Cerebellar cortex (tissue), 1 donor: Measurements from ENCODE around the gene SMIM27.
A peak's percentile ranks its signal among the peaks of the same experiment; 100 is the strongest.

ENCODE experiments used
- DNase-seq: peaks from one replicate; pipeline ENCODE4 v3.0.0-alpha.2; 2015; ENCODE audit warnings: low spot score

SMIM27 gene

GRCh38 chr9:32558408-32558934 is 6.3 kb downstream of the SMIM27 start:
- no peak for DNase-seq

DNA sequence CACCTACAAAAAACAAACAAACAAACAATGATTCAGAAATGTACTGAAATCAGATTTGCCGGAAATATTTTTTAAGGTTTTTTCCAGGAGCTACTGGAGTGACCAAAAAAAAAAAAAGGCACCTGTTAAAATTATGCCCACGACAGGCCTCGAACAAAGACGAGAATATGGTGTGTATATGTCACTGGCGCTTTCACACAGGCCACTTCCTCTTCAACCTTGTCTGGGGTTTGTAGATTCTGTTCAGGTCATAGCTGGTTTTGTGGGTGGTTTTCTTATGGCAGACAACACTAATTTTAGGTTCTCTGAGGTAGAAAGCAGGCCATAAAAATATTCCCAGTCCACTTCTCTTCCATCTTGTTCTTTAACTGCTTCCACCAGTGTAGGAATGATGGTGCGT is 13.8 kb downstream of the SMIM27 start:
- DNase-seq: no peak

DNA sequence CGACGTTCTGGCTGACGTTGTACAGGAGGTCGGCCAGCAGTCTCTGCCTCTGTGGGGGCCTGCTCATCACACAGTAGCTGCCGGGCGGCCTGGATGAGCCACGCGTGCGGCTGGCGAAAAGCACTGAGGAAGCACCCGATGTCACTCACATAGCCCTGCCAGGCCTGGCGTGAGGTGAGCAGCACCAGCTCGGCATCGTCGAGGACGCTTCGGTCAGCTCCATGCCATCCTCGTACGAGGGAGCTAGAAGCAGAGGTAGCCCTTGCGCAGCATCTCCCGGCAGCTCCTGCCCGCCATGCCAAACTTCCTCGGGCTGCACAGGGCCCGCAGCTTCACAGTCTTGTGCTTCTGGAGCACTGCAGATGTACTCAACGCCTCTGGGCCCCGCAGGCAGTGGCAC is 14.6 kb downstream of the SMIM27 start:
- no peak for DNase-seq

DNA sequence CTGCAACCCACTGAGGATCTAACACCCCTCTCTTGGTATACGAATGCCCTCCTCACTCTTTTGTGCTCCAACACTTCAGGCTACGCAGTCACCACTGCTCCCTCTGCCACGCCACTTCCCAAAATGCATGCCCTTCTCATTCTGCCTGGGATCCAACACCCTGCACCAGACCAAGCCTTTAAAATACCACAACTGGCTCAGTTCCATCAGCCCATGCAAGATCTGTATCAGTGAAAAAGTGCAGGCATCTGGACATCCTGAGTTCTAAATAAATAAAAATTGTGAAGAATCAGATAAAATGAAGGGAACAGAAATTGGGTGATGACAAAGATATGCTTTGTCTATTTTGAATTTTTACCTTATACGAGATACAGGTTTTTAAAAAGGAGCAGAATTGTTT is 18.1 kb downstream of the SMIM27 start:
- no peak for DNase-seq

GRCh38 chr9:32571969-32572899 is 20.1 kb downstream of the SMIM27 start:
- peak; percentile 85 for DNase-seq

- DNase-seq: peak; percentile 95
These were observed 20.9 kb downstream of the SMIM27 start, which contains the start of gene NDUFB6 for GRCh38 chr9:32572900-32573523. TSS of gene NDUFB6 (minus strand) at chr9:32573159. CDS start at chr9:32573060, 99 bp downstream.

DNA sequence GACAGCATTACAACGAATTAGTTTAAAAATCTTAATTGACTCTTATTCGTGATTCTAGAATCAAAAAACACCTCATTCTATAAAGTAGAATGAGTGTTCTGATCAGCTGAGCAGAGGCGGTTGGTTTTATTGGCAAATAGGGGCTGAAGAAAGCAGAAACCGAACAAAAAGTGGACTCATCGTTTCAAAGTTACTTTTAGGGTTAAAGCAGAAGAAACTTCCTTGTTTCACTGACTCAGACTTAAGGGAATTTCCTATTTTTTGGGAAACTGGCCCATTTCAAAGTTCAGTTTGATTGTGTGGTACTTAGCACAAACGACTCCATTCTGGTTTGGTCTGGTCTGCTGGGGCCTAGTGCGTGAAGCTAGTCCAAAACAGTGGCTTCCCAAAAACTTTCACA is 21.7 kb downstream of the SMIM27 start:
- no peak for DNase-seq

GRCh38 chr9:32574858-32575257 is 22.7 kb downstream of the SMIM27 start:
- no peak for DNase-seq

DNA sequence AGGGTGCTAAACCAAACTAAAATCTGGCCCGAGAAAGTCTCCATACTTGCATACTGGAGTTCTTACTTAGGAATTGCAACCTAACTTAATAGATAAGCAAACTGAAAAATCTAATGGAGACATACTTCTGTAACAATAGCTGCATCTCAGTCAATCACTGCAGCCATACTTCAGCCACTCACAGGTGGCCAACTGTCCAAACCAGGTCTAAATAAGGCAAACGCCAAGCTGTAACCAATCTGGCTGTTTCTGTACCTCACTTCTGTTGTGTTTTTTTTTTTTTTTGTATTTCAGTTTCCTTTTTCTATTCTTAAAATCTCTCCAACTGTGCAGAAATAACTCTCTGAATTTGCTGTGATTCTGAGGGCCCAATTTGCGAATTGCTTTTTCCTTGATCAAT is 25.2 kb downstream of the SMIM27 start:
- DNase-seq: no peak

GRCh38 chr9:32578976-32579375 is 26.8 kb downstream of the SMIM27 start:
- no peak for DNase-seq

DNA sequence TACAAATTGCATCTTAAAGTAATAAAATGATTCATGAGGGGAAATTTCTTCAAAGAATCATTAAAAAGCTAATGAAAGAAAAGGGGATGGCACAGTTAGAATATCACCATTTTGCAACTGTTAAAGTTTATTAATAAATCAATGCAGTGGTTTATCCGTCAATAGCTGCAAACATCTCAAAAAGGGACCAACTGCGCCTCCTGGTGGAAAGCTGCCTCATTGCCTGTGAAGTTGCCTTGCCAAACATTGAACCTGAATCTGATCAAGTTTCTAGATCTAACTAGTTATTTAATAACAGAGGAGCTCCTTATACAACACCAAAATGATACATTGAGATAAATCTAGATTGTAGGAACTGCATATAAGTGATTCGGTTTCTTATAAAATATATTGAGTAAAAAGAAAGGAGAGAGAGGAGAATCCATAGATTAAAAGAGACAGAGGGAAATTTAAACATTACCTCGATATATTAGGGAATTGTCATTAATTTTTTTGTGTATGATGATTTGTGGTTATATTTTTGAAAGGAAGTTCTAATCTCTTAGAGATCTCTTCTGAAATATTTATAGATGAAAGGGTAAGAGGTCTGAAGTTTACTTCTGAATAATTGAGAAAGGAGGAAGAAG is 27.7 kb downstream of the SMIM27 start:
- DNase-seq: peak; percentile 55

DNA sequence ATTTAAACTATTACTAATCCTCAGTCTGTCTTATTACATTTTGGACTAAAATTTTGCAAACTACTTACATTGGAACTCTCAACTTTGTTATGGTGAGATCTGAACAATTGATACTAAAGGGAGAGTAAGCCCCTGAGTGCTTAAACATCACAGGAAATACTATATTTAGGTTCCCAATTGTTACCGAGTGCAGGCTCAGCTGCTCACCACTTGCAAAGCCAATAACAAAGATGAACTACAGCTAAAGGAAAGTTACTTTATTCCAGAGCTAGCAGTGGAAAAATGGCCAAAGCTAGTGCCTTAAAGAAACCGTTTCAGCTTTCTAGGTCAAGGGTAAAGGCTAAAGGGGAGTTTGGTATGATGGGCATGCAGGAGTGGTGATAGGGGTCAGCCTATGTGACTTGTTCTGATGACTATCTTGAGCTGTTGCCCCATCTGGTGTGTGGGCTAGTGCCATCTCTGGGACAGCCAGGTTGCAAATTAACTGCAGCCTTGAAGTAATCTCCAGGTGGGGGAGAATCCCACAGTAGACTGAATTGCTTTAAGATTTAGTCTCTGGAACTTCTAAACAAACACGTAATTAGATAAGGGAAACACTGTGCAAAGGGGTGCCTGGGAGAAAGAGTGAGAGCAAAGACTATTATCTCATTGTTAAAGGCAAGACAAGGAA is 28.6 kb downstream of the SMIM27 start:
- no peak for DNase-seq

DNA sequence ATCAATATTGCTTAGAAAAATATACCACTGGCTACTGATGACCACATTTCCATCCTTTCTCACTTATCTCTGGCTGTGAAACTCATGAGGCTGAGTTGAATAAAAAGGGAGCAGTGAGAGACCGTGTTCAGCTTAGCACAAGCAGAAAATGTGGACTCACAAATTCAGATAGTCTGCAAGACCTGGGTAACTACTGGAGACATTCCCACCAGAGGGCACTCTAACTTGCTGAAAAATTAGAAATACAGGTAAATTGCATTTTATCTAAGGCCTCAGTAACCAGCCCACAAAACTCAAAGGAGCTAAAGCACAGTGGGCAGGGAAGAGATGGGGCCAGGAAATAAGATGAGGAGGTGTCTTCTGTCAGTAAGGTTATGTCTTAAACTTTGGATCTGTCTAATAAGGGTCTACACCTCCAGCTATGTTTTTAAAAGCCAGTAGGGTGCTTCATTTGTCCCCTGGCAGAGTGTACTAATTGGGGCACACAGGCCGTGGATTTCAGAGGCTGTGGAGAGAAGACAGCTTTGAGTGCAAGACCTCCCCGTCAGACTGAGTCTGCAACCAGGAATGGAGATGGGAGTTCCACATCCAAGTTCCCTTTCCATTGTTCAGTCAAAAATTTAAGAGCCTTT is 29.5 kb downstream of the SMIM27 start:
- peak; percentile 71 for DNase-seq

GRCh38 chr9:32584784-32585183 is 32.7 kb downstream of the SMIM27 start:
- no peak for DNase-seq

GRCh38 chr9:32587901-32588300 is 35.8 kb downstream of the SMIM27 start:
- no peak for DNase-seq

- DNase-seq: peak; percentile 35
These were observed 37.1 kb downstream of the SMIM27 start for GRCh38 chr9:32589083-32589723.

GRCh38 chr9:32590476-32590875 is 38.3 kb downstream of the SMIM27 start:
- DNase-seq: no peak

DNA sequence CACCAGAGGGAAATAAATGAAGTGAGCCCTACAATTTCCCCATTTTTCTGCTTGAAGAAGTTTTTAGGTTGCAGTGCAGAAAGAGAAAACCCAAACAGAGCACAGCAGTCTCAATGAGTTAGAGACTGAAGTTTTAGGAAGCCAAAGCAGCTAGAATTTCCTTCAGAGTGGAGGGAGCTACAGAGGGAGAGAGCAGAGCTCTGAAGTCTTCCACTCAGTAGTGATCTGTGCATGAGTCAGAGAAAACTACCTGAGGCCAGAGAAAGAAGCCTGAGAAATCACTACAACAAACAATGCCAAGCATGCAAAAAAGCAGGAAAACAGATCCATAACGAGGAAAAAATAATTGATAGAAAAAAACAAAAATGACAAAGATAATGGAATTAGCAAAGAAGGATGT is 38.8 kb downstream of the SMIM27 start:
- DNase-seq: no peak

GRCh38 chr9:32596096-32596865 is 44.2 kb downstream of the SMIM27 start:
- no peak for DNase-seq

DNA sequence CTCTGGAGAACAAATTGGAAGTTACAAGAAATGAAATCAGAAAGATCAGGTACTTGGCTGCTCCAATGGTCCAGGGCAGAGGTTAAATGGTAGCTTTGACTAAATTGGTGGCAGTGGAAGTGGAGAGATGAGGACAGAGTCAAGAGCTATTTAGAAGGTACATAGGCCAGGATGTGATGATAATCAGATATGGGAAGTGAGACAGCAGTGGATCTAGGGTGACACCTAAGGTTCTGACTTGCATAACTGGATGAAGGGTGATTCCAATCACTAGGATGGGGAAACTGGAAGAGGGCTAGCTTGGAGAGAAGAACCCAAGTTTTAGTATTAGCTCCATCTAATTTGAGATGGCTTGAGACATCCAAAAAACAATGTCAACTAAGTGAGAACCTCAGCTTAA is 44.8 kb downstream of the SMIM27 start:
- no peak for DNase-seq
